WTC11 (cell line): ENCODE results near the gene POLR3GL.

Experiments
- ATF1 ChIP-seq: sonication (generic); formaldehyde crosslinking; IDR thresholded peaks from 2 replicates; pipeline ENCODE4 v1.8.1; 2023; ENCODE audit warnings: mild to moderate bottlenecking, moderate library complexity, missing genetic modification reagents
- ATF2 ChIP-seq: sonication (generic); formaldehyde crosslinking; IDR thresholded peaks from 2 replicates; pipeline ENCODE4 v1.8.1; 2022; ENCODE audit warnings: low read depth, missing genetic modification reagents, borderline replicate concordance
- ESRRA ChIP-seq: sonication (generic); formaldehyde crosslinking; IDR thresholded peaks from 2 replicates; pipeline ENCODE4 v1.8.1; 2022; ENCODE audit warnings: mild to moderate bottlenecking, missing genetic modification reagents, borderline replicate concordance
- FOXK1 ChIP-seq: sonication (generic); formaldehyde crosslinking; IDR thresholded peaks from 2 replicates; pipeline ENCODE4 v1.8.0; 2022; ENCODE audit warnings: mild to moderate bottlenecking, moderate library complexity, missing genetic modification reagents
- GABPB1 ChIP-seq: sonication (generic); formaldehyde crosslinking; IDR thresholded peaks from 2 replicates; pipeline ENCODE4 v1.8.1; 2023; ENCODE audit warnings: mild to moderate bottlenecking, missing genetic modification reagents
- NFE2L1 ChIP-seq: sonication (generic); formaldehyde crosslinking; IDR thresholded peaks from 2 replicates; pipeline ENCODE4 v1.8.1; 2023; ENCODE audit warnings: missing genetic modification reagents
- TP53 ChIP-seq: sonication (generic); formaldehyde crosslinking; IDR thresholded peaks from 2 replicates; pipeline ENCODE4 v1.8.1; 2023; ENCODE audit warnings: mild to moderate bottlenecking, missing genetic modification reagents
- ZNF232 ChIP-seq: sonication (generic); formaldehyde crosslinking; IDR thresholded peaks from 2 replicates; pipeline ENCODE4 v1.8.0; 2022; ENCODE audit warnings: mild to moderate bottlenecking, missing genetic modification reagents
- ZNF512 ChIP-seq: sonication (generic); formaldehyde crosslinking; IDR thresholded peaks from 2 replicates; pipeline ENCODE4 v1.8.1; 2022; ENCODE audit warnings: missing genetic modification reagents, borderline replicate concordance
- TF ChIP-seq, protein P1 (sequence below): fragments of 200-600 bp; IDR thresholded peaks from 2 replicates; pipeline ENCODE4 v1.8.0; 2022; ENCODE audit warnings: antibody characterized with exemption
- TF ChIP-seq, protein P2 (sequence below): sonication (generic); formaldehyde crosslinking; IDR thresholded peaks from 2 replicates; pipeline ENCODE4 v1.8.1; 2023; ENCODE audit warnings: mild to moderate bottlenecking, moderate library complexity, missing genetic modification reagents
- TF ChIP-seq, protein P3 (sequence below): sonication (generic); formaldehyde crosslinking; IDR thresholded peaks from 2 replicates; pipeline ENCODE4 v1.8.1; 2022; ENCODE audit warnings: low read depth, mild to moderate bottlenecking, moderate library complexity, missing genetic modification reagents, borderline replicate concordance
- TF ChIP-seq, protein P4 (sequence below): sonication (generic); formaldehyde crosslinking; IDR thresholded peaks from 2 replicates; pipeline ENCODE4 v1.8.0; 2022; ENCODE audit warnings: mild to moderate bottlenecking, missing genetic modification reagents
- TF ChIP-seq, protein P5 (sequence below): fragments of 250-450 bp; sonication (Bioruptor Pico); IDR thresholded peaks from 2 replicates; pipeline ENCODE4 v1.9.0; 2021; ENCODE audit warnings: mild to moderate bottlenecking, borderline replicate concordance

DNA sequence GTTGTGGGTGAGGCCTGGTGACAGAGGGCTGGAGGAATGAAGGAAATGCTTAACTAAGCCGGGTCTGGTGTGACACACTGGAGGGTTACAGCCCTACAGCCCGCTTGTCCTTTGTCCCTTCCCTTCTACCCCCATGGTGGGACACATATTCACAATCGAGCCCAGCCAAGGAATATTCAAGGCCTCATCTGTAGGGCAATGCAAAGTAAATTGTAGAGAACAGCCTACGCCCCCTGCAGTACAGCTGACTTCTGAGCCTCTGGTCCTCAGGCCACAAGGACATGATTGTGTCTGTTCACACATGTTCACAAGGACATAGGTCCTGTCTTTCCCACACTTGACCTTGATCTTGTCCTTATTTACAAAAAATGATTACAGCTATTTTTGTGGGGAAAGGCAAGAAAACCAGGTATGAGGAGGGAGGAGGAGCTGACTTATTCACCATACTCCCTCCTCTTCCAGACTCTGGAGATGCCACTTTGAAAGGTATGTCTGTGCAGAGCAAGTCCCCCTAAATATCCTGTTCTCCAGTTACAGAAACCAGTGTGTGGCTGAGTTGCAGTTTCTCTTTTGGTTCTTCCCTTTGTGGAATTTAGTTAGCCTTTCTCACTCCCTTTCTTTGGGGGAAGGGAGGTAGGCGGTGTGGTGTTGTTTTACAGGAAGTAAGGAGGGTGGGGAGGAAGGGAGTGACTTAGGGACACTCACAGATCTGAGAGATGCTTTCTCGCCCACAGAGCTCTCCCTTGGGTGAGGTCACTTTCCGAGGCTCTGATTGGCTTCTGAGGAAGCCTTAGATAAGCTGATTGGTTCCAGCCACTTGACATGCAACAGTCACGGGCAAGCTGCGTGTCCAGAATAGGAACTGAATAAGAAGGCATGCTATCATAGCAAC lies 14.6 kb downstream of the POLR3GL start:
- TF ChIP-seq ATF1 (CRISPR knock-in tag): no peak
- TF ChIP-seq TP53 (CRISPR knock-in tag): no peak
- TF ChIP-seq, protein P1, sequence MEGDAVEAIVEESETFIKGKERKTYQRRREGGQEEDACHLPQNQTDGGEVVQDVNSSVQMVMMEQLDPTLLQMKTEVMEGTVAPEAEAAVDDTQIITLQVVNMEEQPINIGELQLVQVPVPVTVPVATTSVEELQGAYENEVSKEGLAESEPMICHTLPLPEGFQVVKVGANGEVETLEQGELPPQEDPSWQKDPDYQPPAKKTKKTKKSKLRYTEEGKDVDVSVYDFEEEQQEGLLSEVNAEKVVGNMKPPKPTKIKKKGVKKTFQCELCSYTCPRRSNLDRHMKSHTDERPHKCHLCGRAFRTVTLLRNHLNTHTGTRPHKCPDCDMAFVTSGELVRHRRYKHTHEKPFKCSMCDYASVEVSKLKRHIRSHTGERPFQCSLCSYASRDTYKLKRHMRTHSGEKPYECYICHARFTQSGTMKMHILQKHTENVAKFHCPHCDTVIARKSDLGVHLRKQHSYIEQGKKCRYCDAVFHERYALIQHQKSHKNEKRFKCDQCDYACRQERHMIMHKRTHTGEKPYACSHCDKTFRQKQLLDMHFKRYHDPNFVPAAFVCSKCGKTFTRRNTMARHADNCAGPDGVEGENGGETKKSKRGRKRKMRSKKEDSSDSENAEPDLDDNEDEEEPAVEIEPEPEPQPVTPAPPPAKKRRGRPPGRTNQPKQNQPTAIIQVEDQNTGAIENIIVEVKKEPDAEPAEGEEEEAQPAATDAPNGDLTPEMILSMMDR: no peak
- no peak for TF ChIP-seq ZNF232 (CRISPR knock-in tag)
- TF ChIP-seq, protein P2, sequence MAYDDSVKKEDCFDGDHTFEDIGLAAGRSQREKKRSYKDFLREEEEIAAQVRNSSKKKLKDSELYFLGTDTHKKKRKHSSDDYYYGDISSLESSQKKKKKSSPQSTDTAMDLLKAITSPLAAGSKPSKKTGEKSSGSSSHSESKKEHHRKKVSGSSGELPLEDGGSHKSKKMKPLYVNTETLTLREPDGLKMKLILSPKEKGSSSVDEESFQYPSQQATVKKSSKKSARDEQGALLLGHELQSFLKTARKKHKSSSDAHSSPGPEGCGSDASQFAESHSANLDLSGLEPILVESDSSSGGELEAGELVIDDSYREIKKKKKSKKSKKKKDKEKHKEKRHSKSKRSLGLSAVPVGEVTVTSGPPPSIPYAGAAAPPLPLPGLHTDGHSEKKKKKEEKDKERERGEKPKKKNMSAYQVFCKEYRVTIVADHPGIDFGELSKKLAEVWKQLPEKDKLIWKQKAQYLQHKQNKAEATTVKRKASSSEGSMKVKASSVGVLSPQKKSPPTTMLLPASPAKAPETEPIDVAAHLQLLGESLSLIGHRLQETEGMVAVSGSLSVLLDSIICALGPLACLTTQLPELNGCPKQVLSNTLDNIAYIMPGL (CRISPR knock-in tag): no peak
- TF ChIP-seq, protein P3, sequence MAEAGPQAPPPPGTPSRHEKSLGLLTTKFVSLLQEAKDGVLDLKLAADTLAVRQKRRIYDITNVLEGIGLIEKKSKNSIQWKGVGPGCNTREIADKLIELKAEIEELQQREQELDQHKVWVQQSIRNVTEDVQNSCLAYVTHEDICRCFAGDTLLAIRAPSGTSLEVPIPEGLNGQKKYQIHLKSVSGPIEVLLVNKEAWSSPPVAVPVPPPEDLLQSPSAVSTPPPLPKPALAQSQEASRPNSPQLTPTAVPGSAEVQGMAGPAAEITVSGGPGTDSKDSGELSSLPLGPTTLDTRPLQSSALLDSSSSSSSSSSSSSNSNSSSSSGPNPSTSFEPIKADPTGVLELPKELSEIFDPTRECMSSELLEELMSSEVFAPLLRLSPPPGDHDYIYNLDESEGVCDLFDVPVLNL (CRISPR knock-in tag): no peak
- TF ChIP-seq, protein P4, sequence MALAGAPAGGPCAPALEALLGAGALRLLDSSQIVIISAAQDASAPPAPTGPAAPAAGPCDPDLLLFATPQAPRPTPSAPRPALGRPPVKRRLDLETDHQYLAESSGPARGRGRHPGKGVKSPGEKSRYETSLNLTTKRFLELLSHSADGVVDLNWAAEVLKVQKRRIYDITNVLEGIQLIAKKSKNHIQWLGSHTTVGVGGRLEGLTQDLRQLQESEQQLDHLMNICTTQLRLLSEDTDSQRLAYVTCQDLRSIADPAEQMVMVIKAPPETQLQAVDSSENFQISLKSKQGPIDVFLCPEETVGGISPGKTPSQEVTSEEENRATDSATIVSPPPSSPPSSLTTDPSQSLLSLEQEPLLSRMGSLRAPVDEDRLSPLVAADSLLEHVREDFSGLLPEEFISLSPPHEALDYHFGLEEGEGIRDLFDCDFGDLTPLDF (CRISPR knock-in tag): no peak
- TF ChIP-seq, protein P5, sequence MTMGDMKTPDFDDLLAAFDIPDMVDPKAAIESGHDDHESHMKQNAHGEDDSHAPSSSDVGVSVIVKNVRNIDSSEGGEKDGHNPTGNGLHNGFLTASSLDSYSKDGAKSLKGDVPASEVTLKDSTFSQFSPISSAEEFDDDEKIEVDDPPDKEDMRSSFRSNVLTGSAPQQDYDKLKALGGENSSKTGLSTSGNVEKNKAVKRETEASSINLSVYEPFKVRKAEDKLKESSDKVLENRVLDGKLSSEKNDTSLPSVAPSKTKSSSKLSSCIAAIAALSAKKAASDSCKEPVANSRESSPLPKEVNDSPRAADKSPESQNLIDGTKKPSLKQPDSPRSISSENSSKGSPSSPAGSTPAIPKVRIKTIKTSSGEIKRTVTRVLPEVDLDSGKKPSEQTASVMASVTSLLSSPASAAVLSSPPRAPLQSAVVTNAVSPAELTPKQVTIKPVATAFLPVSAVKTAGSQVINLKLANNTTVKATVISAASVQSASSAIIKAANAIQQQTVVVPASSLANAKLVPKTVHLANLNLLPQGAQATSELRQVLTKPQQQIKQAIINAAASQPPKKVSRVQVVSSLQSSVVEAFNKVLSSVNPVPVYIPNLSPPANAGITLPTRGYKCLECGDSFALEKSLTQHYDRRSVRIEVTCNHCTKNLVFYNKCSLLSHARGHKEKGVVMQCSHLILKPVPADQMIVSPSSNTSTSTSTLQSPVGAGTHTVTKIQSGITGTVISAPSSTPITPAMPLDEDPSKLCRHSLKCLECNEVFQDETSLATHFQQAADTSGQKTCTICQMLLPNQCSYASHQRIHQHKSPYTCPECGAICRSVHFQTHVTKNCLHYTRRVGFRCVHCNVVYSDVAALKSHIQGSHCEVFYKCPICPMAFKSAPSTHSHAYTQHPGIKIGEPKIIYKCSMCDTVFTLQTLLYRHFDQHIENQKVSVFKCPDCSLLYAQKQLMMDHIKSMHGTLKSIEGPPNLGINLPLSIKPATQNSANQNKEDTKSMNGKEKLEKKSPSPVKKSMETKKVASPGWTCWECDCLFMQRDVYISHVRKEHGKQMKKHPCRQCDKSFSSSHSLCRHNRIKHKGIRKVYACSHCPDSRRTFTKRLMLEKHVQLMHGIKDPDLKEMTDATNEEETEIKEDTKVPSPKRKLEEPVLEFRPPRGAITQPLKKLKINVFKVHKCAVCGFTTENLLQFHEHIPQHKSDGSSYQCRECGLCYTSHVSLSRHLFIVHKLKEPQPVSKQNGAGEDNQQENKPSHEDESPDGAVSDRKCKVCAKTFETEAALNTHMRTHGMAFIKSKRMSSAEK (CRISPR knock-in tag): no peak
- peak; percentile 51; the same call in 1 of the 2 replicates for TF ChIP-seq FOXK1
- TF ChIP-seq GABPB1 (CRISPR knock-in tag): no peak
- TF ChIP-seq ATF2 (CRISPR knock-in tag): no peak
- TF ChIP-seq ZNF512: no peak
- no peak for TF ChIP-seq ESRRA (CRISPR knock-in tag)
- no peak for TF ChIP-seq NFE2L1 (CRISPR knock-in tag)
